Measurements from ENCODE around the gene ABCG1.

The ABCG1 gene

GRCh38 chr21:42238185-42238934 lies 19.4 kb downstream of the ABCG1 start:
- intact Hi-C loops (cut with DNase I) = no loop called here
- DNase-seq = no peak

- intact Hi-C loops (cut with DNase I) = no loop called here
- no peak for DNase-seq
Observed at GRCh38 chr21:42239556-42239955, 20.6 kb downstream of the ABCG1 start.

GRCh38 chr21:42239973-42240372 lies 21.0 kb downstream of the ABCG1 start:
- intact Hi-C loops (cut with DNase I) = no loop called here
- DNase-seq = no peak

- intact Hi-C loops (cut with DNase I) = no loop called here
- no peak for DNase-seq
Observed at GRCh38 chr21:42242611-42243010, 23.7 kb downstream of the ABCG1 start.

GRCh38 chr21:42243026-42243425 lies 24.1 kb downstream of the ABCG1 start:
- intact Hi-C loops (cut with DNase I) = no loop called here
- DNase-seq = no peak

- intact Hi-C loops (cut with DNase I) = no loop called here
- DNase-seq = peak in 16 of 42 donors; percentile 41 to 80 (median 57)
Observed at GRCh38 chr21:42245331-42246193, 26.6 kb downstream of the ABCG1 start.

- no peak for DNase-seq
- intact Hi-C loops (cut with DNase I) = no loop called here
Observed at GRCh38 chr21:42247716-42248115, 28.8 kb downstream of the ABCG1 start.

- no peak for DNase-seq
- intact Hi-C loops (cut with DNase I) = no loop called here
Observed at GRCh38 chr21:42248241-42248640, 29.3 kb downstream of the ABCG1 start.

- DNase-seq = no peak
- intact Hi-C loops (cut with DNase I) = no loop called here
Observed at GRCh38 chr21:42248783-42249597, 30.1 kb downstream of the ABCG1 start.

- no peak for DNase-seq
- intact Hi-C loops (cut with DNase I) = no loop called here
Observed at GRCh38 chr21:42250422-42251403, 31.8 kb downstream of the ABCG1 start.

- intact Hi-C loops (cut with DNase I) = no loop called here
- peak in 2 of 42 donors; percentile 43 to 74 for DNase-seq
Observed at GRCh38 chr21:42251654-42252324, 32.8 kb downstream of the ABCG1 start.

- intact Hi-C loops (cut with DNase I) = no loop called here
- DNase-seq = no peak
Observed at GRCh38 chr21:42252325-42252654, 33.4 kb downstream of the ABCG1 start.

- no peak for DNase-seq
- intact Hi-C loops (cut with DNase I) = no loop called here
Observed at GRCh38 chr21:42252778-42253340, 33.9 kb downstream of the ABCG1 start.

- DNase-seq = no peak
- intact Hi-C loops (cut with DNase I) = no loop called here
Observed at GRCh38 chr21:42253466-42253865, 34.5 kb downstream of the ABCG1 start.

GRCh38 chr21:42254083-42254482 lies 35.1 kb downstream of the ABCG1 start:
- no peak for DNase-seq
- intact Hi-C loops (cut with DNase I) = no loop called here

GRCh38 chr21:42254651-42255601 lies 36.0 kb downstream of the ABCG1 start:
- intact Hi-C loops (cut with DNase I) = no loop called here
- peak; percentile 54 to 93 (median 80) for DNase-seq

- intact Hi-C loops (cut with DNase I) = no loop called here
- DNase-seq = no peak
Observed at GRCh38 chr21:42255825-42256224, 36.9 kb downstream of the ABCG1 start.
